Astrocyte (in vitro differentiated cells and primary cell): ENCODE results near the gene IL1RAPL2.
"Not testable (repeated sequence)": the region's sequence is repeated elsewhere in the genome, so short reads cannot be mapped to it uniquely, and the experiment has no call there.

Source experiments
- CTCF ChIP-seq: IDR thresholded peaks from 2 replicates; pipeline ENCODE4 v1.5.1; 2011; ENCODE audit warnings: low read depth, mild to moderate bottlenecking, inconsistent platforms, low read length, moderate library complexity; ENCODE audit not compliant: insufficient read depth
- EZH2 ChIP-seq: IDR thresholded peaks from 2 replicates; pipeline ENCODE4 v1.6.1; 2012; ENCODE audit warnings: mild to moderate bottlenecking, low read length, inconsistent platforms; ENCODE audit not compliant: insufficient read depth

- TF ChIP-seq CTCF, EZH2: not testable (repeated sequence)
These were observed 671.4 kb downstream of the IL1RAPL2 start for GRCh38 chrX:105237407-105237806.
